H1 (cell line): ENCODE results near the gene POGLUT2. TPM values are rescaled to one million over a fixed set of nuclear protein-coding genes. Genes with fewer than 3 reads are reported as not detected.

Experiments used
- CEBPB ChIP-seq: IDR thresholded peaks from 2 replicates; pipeline ENCODE4 v1.6.1; 2012; ENCODE audit warnings: low read depth, low read length
- CHD1 ChIP-seq: IDR thresholded peaks from 2 replicates; pipeline ENCODE4 v1.6.1; 2012; ENCODE audit warnings: low read depth, low read length, improper control_type of control experiment
- HDAC6 ChIP-seq: IDR thresholded peaks from one replicate; pipeline ENCODE4 v1.7.1; 2012; ENCODE audit warnings: low read depth, mild to moderate bottlenecking, inconsistent platforms, low read length, moderate library complexity
- RAD21 ChIP-seq, 2 experiments: IDR thresholded peaks in 1 of 2; conservative IDR thresholded peaks in 1 of 2; 2 replicates each; pipeline ENCODE4 v1.6.1; 2011; ENCODE audit warnings: low read depth in 2 of 2, low read length in 2 of 2, improper control_type of control experiment in 1 of 2, inconsistent platforms in 1 of 2, mild to moderate bottlenecking in 1 of 2, moderate library complexity in 1 of 2
- RXRA ChIP-seq: IDR thresholded peaks from 2 replicates; pipeline ENCODE4 v1.6.1; 2011; ENCODE audit warnings: low read depth, mild to moderate bottlenecking, low read length, moderate library complexity; ENCODE audit not compliant: insufficient read depth
- ZNF274 ChIP-seq: IDR thresholded peaks from 2 replicates; pipeline ENCODE4 v1.7.0; 2012; ENCODE audit warnings: low read length, borderline replicate concordance; ENCODE audit errors: extremely low read depth
- polyA plus RNA-seq, 7 experiments: library from polyadenylated mRNA; depleted of rRNA in 3 of 7; stranded (reverse) in 5 of 7; unstranded in 2 of 7; fragments of >200 nt in 5 of 7; fragments of 200-250 nt in 2 of 7; gene quantifications; 1 replicate in 5 of 7; 2 replicates in 1 of 7; 4 replicates in 1 of 7; pipeline versions ENCODE4 v1.2.1 to v1.2.3, GENCODE V29; 2011 to 2013; ENCODE audit warnings: missing spikeins in 2 of 7, mixed read lengths in 2 of 7
- total RNA-seq: library from RNA; stranded (reverse); fragmentation: NEBNext Ultra II Directional; extraction: Animal tissue kit (Norgen Biotek cat#: 25700); gene quantifications from 2 replicates; pipeline ENCODE4 v1.2.1, GENCODE V29; 2021
- TF ChIP-seq, protein P1 (sequence below): IDR thresholded peaks from 2 replicates; pipeline ENCODE4 v1.6.1; 2012; ENCODE audit warnings: inconsistent platforms

Gene POGLUT2
- total and polyA plus RNA-seq, 2 of the 8 experiments (the other 6 are each of a cell fraction or from before 2014, with no cell fraction given) = 9.9 to 22.3 TPM

DNA sequence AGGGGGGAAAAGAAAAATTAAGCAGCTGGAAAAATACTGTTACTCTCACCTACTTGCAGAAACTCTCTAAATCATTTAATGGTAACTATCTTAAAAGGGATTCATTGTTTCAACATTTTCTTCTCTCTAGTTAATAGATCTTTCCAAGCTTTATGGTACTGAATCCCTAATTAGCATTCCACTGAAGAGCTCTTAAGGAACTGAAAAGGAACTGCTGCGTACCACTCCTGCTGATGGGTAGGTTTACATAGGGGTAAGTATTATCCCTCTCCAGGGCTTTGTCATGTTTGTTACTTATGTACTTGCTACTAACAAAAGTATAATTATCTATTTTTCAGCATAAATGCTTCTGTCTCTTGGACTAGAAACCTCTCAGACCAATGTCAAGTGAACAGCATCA lies 37.7 kb downstream of the POGLUT2 start (continued):
- TF ChIP-seq, protein P1, sequence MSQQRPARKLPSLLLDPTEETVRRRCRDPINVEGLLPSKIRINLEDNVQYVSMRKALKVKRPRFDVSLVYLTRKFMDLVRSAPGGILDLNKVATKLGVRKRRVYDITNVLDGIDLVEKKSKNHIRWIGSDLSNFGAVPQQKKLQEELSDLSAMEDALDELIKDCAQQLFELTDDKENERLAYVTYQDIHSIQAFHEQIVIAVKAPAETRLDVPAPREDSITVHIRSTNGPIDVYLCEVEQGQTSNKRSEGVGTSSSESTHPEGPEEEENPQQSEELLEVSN = no peak
- TF ChIP-seq RAD21 (IDR thresholded peaks at IDR 0.05 in 1 of 2, conservative IDR thresholded peaks at IDR 0.05 in 1 of 2; ENCODE audit: low read depth in 2 of 2, low read length in 2 of 2) (no peak), CEBPB (no peak), HDAC6 (no peak), RXRA (no peak), ZNF274 (no peak), CHD1 (no peak)
- TF ChIP-seq, all 59 proteins: peak for 0
